ENCODE data around the gene MALAT1.

MALAT1 gene

DNA sequence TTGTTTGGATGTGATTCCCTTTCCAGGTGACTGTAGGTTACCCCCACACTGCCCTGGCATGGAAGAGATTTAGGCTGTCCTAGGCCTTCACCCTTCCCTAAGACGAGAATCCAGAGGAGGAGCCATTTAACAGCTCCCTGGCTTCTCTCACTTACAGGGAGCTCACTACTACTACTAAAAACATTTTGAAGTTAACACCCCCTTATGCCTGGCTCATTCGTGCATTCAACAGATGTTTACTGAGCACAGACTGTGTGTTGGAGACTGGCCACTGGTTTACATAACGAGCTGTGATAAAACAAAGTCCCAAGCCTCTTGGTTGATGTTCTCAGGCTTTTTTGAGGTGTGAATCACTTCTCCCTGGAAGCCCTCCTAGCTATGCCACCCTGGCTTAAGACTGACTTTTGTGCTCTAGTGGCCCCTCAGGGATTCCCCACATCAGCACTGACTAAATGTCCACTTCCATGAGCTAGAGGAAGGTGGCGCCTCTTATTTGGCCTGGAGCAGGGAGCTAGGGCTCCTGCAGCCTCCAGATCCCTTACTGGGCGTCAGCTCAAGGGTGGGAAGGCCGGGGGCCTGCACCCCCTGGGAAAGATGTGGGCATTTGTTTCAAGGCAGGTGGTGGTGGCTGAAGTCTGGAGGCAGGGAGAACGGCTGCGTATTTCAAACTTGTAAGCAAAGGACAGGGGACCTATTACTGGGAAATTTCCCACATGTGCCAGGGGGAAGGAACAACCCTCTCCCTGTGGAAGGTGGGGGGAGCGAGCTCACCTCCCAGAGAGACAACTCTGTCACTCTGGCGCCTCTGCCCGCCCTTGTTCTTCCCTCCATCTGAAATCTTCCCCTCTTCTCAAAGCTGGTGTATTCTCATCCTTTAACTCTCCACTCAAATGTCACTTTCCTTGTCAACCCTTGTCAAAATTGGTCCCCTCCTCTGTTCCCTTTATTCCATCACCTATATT lies 19.4 kb upstream of the MALAT1 start:
- DNase-seq (ENCODE audit: low read depth in 2 of 2): no peak

- DNase-seq (ENCODE audit: low read depth in 2 of 2): no peak
These were observed 16.5 kb upstream of the MALAT1 start for GRCh38 chr11:65482306-65482850.

- DNase-seq (ENCODE audit: low read depth in 2 of 2): no peak
These were observed 13.0 kb upstream of the MALAT1 start for GRCh38 chr11:65485920-65486219.

- no peak for DNase-seq (ENCODE audit: low read depth in 2 of 2)
These were observed 12.0 kb upstream of the MALAT1 start for GRCh38 chr11:65486570-65487466.

DNA sequence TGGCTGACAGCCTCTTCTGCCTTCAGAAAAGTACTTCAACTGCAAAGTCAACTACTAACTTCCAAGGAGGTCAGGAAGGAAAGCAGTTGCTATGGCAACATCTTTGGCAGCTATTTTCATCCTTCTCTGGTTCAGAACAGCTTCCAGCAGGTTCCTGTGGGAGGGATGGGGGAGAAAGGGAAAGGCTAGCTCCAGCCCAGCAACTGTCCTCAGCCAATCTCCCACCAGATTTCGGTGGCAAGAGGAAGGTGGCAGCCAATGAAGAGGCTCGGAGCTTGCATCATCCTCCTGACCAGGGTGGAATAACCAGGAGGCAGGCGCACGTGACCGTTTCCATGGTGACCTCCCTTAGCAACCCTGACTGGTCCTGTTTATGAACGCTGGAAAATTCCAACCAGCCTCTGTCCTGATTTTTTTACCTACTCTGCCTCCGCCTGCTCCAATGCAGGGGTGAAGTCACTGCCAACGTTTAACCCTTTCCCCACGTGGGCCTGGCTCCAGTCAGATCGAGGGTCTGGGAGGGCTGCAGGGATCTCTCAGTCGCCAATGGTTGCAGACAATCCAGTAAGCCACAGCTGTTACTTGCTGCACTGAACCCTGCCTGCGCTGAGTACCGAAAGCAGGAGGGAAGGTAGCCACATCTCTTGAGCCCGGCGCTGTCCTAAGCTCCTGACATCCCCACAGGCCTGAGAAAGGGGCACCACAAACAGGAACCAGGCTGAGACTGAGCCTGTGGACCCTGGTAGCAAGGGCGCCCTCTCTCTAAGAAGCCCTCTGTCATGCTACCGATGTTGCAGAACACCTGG lies 11.2 kb upstream of the MALAT1 start:
- DNase-seq (ENCODE audit: low read depth in 2 of 2): no peak

- no peak for DNase-seq (ENCODE audit: low read depth in 2 of 2)
These were observed 10.4 kb upstream of the MALAT1 start for GRCh38 chr11:65488273-65489034.

DNA sequence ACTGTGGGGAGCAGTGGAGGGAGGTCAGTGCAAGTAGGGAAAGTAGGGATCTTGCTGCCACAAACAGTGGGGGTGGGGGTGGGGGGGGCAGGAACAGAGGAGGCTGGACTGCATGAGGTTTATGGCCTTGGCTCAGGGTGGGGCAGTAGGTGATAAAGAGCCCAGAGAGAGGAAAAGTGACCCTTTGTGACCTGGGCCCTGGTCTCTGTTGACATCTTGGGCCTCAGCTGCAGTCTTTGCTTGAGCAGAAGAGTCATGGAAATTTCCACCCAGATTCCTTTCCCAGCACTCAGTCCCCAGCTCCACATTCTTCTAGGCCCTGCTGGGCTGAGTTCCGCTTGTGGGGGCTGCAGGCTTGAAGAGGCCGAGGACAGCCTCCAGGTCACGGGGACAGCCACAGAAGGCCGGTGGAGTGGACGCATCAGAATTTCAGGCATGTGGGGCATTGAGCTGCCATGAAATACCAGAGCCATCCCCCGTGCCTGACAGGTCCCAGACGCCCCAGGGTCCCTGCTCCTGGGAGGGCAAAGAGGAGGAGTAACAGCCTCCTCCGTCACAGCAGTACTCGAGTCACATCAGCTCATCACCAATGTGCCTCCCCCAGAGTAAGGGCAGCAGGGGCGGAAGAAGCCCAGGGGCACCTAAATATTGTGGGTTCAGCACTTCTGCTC lies 9.7 kb upstream of the MALAT1 start:
- DNase-seq (ENCODE audit: low read depth in 2 of 2): no peak

GRCh38 chr11:65489706-65490320 lies 9.0 kb upstream of the MALAT1 start:
- DNase-seq (ENCODE audit: low read depth in 2 of 2): no peak

- no peak for DNase-seq (ENCODE audit: low read depth in 2 of 2)
These were observed 7.7 kb upstream of the MALAT1 start for GRCh38 chr11:65491163-65491465.

DNA sequence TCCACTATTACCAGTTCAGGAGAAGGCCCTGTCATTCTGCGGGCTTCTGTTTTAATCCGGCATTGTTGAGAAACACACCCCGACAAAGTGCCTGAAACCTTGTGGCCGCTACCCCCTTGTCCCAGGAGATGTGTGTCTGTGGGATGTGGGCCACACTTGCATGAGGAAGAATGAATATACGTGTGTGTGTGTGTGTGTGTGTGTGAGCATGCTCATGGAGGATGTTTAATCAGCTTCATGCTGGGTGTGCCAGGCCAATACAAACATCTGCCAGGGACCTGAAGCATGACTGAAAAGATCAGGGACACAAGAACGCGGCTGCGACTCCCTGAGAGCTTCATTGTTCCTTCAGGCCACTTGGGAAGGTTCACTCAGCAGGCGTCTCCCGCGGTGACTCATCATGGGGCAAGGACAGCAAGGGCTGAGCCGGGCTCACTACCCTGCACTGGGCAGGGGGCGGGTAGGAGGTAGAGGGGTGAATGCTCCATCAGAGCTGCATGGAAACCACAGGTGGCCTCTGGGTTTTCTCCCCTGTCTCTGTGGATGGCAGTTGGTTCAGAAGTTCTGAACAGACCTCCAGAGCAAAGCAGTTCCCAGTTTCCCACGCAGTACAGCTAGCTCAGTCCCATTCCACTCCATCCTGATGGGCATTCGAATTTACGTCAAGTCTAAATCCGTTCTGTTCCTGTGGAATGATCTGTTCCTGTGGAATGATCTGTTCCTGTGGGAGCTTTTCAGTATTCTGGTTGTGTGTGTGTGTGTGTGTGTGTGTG lies 7.0 kb upstream of the MALAT1 start:
- DNase-seq (ENCODE audit: low read depth in 2 of 2): no peak

- DNase-seq (ENCODE audit: low read depth in 2 of 2): no peak
These were observed 6.5 kb upstream of the MALAT1 start for GRCh38 chr11:65492387-65492636.

- DNase-seq (ENCODE audit: low read depth in 2 of 2): no peak
These were observed 6.0 kb upstream of the MALAT1 start for GRCh38 chr11:65492637-65493366.

- no peak for DNase-seq (ENCODE audit: low read depth in 2 of 2)
These were observed 5.3 kb upstream of the MALAT1 start for GRCh38 chr11:65493367-65494176.

DNA sequence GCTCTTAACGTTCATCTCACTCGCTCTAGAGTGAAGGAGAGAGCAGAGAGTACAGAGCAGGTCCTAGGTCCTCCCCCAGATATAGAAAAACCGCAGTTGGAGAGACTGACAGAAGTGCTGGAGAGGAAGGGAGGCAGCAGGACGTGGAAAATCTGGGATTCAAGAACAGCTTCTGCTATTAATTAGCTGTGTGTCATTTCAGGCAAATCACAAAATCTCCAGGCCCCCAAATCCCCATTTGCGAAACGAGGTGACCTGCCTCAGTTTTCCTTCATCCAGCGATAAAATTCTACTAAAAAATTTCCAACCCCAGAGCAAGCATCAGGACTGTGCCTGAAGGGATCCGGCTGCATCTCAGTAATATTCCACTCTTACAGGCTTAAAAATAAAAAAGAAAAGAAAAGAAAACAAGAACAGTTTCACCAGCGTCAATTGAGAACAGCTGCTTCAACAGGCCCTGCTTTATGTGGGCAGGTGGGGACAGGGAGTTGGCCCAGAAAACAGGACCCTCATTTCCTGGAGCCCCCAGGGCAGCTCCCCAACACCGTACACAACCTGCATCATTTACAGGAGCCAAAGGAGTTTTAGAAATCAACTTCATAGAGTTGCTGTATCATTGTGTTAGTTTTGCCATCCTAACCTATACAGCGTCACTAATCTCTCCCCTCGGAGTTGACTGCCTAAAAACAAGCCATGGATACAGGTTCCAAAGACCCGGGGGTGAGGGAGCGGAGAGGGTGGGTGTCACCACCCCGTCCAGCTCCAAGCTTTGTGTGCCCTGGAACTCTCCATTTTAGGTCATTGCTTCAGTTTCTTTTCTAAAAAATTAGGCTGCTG lies 2.3 kb upstream of the MALAT1 start:
- DNase-seq (ENCODE audit: low read depth in 2 of 2): no peak

- peak; percentile 96 to 97 for DNase-seq (ENCODE audit: low read depth in 2 of 2)
These were observed 1.5 kb upstream of the MALAT1 start for GRCh38 chr11:65497141-65498041.
